HT1080 (cell line): ENCODE results near the gene CLK1. TPM values are rescaled to one million over a fixed set of nuclear protein-coding genes. Genes with fewer than 3 reads are reported as not detected.
"Not testable (repeated sequence)": the region's sequence is repeated elsewhere in the genome, so short reads cannot be mapped to it uniquely, and the experiment has no call there.

Experiments used
- DNase-seq: peaks from one replicate; pipeline ENCODE4 v3.0.0-alpha.2; 2015; ENCODE audit warnings: low read depth
- total RNA-seq: library from RNA; depleted of rRNA; stranded (reverse); fragments of >200 nt; shearing (Covaris generic); gene quantifications from 2 replicates; pipeline ENCODE4 v1.2.3, GENCODE V29; 2014

Gene CLK1
- total RNA-seq, 1 experiment from 2014 or later = 46.1 TPM

DNA sequence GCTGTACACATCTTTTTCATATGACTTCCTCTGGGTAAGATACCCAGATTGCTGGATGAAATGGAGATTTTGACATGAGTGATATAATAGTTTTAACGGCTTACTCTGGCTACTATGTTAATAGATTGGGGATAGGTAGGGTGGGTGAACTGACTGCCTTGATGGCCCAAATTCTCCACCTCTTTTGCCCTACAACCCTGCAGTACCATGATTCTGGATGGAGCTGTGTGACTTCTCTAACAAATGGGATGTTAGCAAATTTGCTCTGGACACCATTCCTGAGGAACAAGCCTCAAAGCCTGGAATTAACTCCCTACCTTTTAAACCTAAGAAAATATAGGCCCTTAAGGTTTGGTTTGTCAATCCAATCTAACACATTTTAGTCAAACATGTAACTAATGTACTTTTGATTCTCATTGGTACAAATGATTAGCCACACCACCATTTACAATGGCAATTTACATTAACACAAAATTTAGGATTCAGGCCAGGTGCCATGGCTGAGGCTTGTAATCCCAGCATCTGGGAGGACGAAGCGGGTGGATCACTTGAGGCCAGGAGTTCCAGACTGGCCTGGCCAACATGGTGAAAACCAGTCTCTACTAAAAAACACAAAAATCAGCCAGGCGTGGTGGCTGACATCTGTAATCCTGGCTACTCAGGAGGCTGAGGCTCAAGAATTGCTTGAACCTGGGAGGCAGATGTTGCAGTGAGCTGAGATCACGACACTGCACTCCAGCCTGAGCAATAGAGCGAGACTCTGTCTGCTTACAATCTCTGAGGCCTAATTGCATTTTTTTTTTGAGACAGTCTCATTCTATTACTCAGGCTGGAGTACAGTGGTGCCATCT, 12.8 kb downstream of the CLK1 start:
- DNase-seq = no peak

DNA sequence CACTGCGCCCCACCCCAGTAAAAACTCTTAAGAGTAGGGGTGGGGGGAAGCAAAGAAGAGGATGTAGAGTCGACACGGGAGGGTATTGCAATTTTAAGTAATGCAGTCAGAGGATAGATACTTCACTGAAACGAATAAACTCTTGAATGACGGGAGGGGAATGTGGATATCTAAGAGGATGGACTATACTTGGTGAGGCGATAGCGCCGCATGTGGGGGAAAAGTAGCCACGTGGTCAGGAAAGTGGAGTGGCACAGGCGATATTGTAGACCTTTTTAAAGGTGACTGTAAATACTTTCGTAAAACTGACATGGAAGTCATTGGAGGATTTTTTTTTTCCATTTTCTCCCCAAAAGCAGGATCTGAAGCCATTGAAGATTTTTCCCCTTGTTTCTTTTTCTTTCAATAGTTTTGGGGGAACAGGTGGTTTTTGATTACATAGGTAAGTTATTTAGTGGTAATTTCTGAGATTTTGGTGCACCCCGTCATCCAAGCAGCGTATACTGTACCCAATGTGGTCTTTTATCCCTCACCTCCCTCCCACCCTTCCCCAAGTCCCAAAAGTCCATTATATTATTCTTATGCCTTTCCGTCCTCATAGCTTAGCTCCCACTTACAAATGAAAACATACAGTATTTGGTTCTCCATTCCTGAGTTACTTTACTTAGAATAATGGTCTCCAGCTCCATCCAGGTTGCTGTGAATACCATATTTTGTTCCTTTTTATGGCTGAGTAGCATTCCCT, 13.8 kb downstream of the CLK1 start:
- DNase-seq = no peak

DNA sequence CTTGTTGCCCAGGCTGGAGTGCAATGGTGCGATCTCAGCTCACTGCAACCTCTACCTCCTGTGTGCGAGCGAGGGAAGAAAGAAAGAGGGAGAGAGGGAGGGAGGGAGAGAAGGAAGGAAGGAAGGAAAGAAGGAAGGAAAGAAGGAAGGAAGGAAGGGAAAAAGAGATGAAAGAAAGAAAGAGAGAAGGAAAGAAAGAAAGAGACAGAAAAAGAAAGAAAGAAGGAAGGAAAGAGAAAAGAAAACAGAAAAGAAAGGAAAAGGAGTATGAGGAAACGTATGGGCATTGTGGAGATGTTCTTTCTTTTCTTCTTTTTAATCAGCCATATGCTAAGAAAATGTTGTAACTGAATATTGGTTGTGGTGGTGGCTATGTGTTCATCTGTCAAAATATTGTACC, 16.5 kb downstream of the CLK1 start:
- no peak for DNase-seq

DNA sequence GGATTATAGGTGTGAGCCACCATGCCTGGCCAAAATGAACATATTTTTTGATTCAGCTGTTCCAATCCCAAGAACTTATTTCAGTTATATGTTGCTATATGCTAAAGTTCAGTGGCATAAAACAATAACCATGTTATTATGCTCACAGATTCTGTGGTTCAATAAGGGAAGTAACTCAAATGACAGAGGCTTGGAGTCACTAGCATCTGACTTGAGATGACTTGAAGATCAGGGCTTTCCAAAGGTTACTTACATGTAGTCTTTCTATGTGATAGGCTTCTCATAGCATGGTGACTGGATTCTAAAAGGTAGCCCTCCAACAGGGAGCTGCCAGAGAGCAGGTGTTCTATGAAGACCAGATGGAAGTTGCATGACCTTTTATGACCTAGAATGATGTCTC, 17.2 kb downstream of the CLK1 start:
- DNase-seq = no peak

DNA sequence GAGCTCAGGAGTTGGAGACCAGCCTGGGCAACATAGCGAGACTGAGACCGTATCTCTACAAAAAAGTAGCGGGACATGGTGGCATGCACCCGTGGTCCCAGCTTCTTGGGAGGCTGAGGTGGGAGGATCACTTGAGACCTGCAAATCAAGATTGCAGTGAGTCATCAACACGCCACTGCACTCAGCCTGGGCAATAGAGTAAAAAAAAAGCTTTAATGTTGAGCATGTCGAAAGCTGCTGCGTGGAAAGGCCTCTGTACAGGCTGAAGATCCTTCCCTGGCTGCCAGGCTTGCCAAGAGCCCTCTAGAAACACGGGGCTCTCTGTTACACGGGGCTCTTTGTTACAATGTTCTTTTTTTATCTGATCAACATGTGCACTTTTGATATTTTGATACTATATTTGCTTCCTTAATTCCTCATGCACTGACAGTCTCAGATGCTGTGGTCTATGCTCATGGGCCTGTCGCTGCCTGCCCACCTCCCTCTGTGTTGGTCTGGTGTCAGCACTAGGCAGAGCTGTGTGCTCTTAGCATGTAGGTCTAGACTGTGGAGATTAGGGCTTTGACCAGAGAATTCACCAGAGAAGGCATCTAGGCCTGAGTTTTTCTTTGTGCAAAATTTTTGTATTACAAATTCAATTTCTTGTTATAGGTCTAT, 18.7 kb downstream of the CLK1 start:
- DNase-seq = peak; percentile 34

DNA sequence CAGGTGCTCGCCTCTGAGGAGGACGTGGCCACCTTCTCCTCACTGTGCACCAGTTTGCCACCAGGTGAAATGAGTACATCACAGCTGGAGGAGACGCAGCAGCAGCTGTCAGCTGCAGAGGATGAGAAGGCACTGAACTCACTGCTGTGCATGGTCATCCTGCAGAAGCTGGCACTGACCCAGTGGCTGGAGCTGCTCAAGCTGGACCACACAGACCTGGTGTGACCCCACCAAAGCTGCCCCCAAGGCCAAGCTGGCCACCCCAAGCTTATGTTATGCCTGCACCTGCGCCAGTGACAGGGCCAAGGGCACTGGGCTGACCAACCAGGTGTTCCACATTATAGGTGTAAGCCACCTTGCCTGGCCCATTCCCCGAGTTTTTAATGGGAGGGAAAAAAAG, 19.3 kb downstream of the CLK1 start:
- DNase-seq = no peak

DNA sequence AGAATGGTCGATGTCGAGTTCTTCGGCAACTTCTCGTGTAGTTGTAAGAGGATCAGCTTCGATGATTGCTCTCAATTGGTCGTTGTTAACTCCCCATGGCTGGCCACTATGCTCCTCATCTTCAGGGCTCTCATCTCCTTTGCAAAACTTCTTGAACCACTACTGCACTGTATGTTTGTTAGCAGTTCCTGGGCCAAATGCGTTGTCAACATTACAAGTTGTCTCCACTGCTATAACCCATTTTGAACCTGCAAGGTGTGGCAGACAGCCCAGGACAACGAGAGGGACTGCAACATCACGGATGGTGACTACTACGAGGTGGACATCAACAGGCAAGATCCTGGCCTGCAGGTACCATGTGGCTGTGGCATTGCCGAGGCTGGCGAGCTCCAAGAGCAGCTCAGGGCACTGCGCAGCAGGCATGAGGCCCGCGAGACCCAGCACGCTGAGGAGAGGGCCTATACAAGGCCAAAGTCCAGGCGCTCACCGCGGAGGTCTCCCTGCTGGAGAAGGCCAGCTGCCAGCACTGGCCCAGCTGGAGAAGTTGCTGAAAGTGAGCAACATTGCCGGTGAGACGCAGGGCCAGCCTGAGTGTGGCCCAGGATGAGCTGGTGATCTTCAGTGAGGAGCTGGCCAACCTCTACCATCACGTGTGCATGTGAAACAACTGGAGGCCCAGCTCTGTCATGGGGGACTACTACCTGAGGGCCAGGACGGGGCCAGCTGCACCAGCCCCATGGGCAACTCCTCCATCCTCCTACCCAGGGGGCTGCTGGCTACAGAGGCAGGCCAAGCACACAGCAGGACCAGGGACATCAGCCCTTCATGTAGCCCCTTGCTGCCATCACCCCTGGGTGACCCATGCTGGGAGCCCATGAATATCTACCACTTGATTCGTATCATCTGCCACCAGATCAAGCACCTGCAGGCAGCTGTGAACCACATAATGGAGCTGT, 20.2 kb downstream of the CLK1 start:
- no peak for DNase-seq

DNA sequence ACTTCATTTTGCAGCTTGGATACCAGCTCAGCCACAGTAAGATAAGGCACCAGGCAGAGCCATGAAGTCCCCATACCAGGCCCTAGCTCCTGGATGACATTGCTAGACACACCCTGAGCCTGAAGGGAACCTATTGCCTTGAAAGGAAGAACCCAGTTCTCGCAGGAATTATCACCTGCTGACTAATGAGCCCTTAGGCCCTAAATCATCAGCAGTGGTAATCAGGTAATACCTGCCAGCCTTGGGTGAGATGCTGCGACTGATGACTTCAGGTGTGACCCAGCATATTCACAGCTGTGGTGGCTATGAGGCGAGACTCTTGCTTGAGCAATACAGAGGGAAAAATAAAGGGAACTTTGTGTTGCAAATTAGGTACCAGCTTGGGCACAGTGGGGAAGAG, 24.9 kb downstream of the CLK1 start:
- DNase-seq = no peak

DNA sequence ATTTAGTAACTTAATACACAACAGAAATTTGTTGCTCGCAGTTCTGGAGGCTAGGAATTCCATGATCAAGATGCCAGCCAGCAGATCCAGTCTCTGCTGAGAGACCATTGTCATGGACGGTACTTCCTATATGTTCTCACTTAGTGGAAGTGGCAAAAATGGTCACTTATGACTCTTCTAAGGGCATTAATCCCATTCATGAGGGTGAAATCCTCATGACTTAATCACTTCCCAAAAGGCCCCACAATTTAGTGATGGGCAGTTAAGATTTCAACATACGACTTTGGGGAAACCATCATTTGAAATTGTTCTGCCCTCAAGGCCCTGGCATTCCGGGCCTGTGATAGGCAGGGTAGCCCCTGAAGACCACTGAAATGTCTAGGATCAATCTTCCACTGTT, 29.8 kb downstream of the CLK1 start:
- DNase-seq = no peak

DNA sequence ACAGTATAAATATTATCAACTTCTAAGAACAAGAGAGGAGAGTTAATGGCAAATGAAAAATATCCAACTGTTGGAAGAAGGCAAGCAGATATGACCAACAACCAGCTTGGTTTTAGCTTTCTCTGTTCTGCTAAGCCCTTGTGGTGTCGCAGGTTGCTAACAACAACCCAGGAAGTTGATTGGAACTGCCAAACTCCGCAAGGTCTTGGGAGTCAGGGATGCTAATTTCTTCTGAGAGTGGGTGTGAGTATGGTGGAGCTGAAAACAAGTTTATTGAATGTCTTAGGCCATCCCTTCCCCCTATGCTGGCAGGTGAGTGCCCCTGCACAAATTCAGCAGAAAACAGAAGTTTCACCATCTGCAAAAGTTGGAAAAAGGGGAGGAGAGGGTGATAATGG, 35.2 kb downstream of the CLK1 start:
- no peak for DNase-seq

DNA sequence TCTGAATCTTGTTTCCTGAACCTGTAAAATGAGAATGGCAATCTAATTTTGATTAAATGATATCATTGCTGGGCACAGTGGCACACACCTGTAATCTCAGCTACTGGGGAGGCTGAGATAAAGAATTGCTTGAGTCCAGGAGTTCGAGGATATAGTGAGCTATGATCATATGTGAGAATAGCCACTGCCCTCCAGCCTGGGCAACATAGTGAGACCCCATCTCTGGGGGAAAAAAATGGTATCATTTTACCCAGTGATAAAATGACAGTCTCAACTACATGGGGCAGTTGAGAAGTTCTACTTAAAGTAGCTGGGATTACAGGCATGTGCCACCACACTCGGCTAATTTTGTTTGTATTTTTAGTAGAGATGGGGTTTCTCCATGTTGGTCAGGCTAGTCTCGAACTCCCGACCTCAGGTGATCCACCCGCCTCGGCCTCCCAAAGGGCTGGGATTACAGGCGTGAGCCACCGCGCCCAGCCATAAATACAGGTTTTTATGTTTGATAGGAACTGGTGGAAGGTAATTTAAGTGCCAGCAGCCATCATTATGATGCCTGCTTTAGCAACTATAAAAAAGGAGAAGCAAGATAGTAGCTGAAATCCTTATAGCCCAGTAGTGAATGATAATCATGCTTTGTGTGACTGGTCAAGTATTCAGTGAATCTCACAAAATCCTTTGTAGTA, 35.7 kb downstream of the CLK1 start:
- DNase-seq = no peak

DNA sequence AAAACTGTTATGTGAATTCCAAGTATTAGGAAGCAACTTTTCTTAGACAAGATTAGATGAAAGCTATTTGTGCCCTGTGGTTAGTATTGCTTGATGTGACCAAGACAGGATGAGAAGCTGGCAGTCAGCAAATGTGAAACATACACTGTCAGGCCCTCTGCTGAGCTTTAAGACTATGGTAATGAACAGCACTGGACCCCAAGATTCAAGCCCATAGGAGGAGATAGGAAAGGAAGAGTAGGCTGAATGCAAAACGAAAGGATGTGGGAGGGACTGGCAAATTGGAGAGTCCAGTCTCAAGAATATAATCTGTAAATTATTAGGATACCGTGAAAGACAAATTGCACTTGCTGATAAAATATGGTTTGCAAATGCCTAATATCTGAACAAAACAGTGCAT, 36.4 kb downstream of the CLK1 start:
- no peak for DNase-seq

DNA sequence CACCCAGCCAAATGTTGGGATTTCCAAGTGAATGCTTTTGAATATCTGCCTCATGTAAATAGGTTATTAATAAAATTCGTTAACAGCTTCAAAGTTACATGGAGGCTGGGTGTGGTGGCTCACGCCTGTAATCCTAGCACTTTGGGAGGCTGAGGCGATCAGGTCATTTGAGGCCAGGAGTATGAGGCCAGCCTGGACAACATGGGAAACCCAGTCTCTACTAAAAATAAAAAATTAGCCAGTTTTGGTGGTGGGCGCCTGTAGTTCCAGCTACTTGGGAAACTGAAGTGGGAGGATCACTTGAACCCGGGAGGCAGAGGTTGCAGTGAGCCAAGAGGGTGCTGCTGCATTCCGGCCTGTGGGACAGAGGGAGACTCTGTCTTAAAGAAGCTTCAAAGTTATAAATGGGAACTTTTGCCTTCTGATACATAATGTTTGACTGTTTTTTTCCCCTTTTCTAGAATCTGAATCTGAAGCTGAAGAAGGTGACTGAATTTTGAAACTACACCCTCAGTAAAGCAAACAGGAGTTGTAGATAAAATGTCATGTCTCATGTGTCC, 42.7 kb downstream of the CLK1 start:
- DNase-seq = no peak

DNA sequence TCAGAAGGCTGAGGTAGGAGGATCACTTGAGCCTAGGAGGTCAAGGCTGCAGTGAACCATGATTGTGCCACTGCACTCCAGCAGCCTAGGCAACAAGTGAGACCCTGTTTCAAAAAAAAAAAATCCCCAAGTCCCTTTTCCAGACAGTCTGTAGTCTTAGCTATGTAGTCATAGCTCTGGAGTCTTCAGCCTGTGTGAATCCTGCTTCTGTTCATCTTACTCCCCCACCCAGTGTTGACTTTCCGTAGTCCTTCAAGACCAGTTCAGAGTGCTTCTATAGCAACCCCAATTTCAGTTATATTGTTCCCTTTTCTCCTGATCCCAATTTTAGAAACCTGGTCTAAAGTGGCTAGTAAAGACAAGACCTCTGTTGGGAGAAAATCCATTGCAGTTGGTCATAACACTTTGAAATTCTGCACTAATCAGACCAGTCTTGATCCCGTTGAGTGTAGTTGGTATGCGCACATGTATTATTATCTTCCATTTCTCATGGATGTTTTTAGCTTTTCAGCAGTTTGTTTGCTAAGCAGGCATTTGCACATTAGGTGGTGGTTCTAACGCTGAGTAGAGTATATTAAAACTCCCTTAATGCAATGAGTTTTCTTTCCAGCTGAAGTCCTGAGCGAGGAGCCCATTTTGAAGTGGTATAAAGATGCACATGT, 43.8 kb downstream of the CLK1 start:
- no peak for DNase-seq

DNA sequence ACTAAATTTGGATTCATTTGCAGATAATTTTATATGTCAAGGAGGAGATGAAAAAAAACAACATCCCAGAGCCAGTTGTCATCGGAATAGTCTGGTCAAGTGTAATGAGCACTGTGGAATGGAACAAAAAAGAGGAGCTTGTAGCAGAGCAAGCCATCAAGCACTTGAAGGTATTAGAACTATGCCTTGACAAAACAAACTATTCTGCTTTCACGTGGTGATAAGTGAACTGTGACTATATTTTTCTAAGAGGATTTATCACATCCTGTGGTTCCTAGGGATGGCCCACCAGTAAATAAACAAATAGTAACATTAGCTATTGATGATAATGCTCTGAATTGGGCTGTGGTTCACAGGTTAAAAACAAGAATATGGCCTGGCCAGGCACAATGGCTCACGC, 45.7 kb downstream of the CLK1 start:
- DNase-seq = not testable (repeated sequence)

DNA sequence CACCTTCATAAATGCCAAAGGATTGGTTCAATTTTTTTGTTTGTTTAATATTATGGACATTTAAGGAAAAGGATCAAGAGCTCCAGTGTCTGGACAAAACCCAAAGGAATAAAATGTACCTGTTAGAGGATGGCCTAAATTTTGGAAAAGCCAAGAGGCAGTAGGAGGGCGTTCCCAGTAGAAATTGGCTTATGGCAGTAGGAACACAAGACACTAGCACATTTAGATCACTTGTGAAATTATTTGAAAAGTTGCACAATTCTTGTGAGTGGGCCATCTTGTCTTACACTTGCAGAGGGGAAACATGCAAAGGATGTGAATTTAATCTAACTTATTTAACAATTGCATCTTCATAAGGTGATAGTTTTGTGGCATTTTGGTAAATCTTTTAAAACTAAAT, 49.5 kb downstream of the CLK1 start:
- DNase-seq = no peak

DNA sequence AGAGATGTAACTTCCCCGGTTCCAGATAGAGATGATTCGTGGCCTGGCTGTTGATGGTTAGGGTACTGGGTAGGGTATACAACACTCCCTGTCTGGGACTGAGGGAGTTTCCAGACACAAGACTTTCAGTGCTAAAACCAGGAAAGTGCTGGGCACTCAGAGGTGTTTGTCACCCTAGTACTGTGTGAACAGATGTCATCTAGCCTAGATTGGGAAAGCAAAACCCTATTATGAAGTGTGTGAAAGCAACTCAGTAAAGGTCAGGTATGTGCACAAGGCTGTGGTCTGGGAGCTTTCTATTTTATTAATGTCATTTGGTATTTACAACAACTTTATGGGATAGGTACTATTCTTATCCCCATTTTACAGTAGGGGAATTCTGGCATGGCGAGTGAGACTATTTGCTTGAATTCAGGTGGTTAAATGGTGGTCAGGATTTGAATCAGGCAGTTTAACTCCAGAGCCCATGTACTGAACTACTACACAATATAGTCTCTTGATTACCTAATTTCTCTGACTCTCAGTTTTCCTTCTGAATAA, 50.1 kb downstream of the CLK1 start:
- no peak for DNase-seq

DNA sequence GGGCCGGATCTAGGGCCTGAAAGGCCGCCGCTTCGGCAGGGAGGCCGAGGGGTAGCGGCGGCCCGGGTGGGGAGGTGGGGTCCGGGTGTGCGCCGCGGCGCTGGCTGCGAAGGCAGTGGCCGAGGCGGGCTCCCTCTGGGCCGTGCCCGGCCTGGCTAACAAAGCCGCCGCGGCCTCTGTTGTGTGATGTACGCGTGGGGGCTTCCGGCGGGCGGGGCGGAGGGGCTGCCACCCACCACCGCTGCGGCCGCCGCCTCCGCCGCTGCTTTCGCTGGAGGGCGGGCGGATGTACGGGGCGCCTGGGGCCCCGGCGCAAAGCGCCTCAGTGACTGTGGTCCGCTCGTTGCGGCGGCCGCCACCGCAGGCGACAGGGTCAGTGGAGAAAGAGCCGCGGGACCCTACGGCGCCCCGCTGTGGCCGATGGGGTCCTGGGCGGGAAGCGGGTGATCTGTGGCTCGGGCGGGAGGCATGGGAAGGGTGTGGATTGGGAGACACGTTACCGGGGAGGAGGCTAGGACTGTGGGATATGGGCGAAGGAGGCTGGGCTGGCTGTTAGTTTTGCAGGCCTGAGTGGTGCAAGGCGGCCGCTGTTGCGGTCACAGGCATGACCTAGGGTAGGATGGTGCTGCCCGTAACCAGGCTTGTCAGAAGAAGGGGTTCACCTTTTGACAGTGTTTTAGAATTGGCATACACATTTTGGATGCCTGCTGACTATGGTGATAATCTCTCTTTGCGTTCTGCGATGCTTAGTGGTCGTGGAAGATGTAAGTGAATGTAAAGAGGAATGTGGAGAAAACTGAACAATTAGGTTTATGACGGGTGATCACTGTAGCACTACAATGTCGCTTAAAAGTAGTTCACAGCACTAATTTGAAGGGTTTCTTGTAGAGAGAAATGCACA, 52.1 kb downstream of the CLK1 start:
- DNase-seq = peak; percentile 74
